Loucy (cell line): ENCODE results near the gene SYT2.

ENCODE experiments used
- H2AFZ ChIP-seq: fragments of 200-600 bp; sonication (generic); 2 replicates; pipeline ENCODE4 v1.6.0; 2016; ENCODE audit warnings: antibody characterized with exemption, mild to moderate bottlenecking, low read length, moderate library complexity
- H3F3A ChIP-seq: fragments of 200-600 bp; 2 replicates; pipeline ENCODE4 v1.6.0; 2016; ENCODE audit warnings: antibody characterized with exemption, low read depth, mild to moderate bottlenecking
- H3K27me3 ChIP-seq: fragments of 200-600 bp; sonication (generic); 2 replicates; pipeline ENCODE4 v1.6.1; 2014; ENCODE audit warnings: low read length, mild to moderate bottlenecking; ENCODE audit not compliant: insufficient read depth, poor library complexity, severe bottlenecking
- H3K36me3 ChIP-seq: fragments of 200-600 bp; sonication (generic); 2 replicates; pipeline ENCODE4 v1.6.1; 2016; ENCODE audit warnings: low read length; ENCODE audit not compliant: insufficient read depth
- H3K4me1 ChIP-seq: fragments of 200-600 bp; sonication (generic); 2 replicates; pipeline ENCODE4 v1.5.1; 2014; ENCODE audit warnings: low read length, mild to moderate bottlenecking; ENCODE audit not compliant: insufficient read depth, poor library complexity, severe bottlenecking
- H3K4me2 ChIP-seq: fragments of 200-600 bp; sonication (generic); 2 replicates; pipeline ENCODE4 v1.6.0; 2014; ENCODE audit warnings: antibody characterized with exemption, low read length, low read depth, mild to moderate bottlenecking; ENCODE audit not compliant: poor library complexity, severe bottlenecking
- H3K4me3 ChIP-seq: fragments of 200-600 bp; sonication (generic); 2 replicates; pipeline ENCODE4 v1.5.1; 2014; ENCODE audit warnings: low read length, mild to moderate bottlenecking, mixed read lengths; ENCODE audit not compliant: poor library complexity, severe bottlenecking
- H3K79me2 ChIP-seq: fragments of 200-600 bp; sonication (generic); 2 replicates; pipeline ENCODE4 v1.6.1; 2014; ENCODE audit warnings: low read length; ENCODE audit not compliant: insufficient read depth
- H3K9ac ChIP-seq: fragments of 200-600 bp; sonication (generic); 2 replicates; pipeline ENCODE4 v1.6.0; 2014; ENCODE audit warnings: mild to moderate bottlenecking, low read depth, low read length, moderate library complexity; ENCODE audit not compliant: poor library complexity, severe bottlenecking
- H3K9me2 ChIP-seq: fragments of 200-600 bp; sonication (generic); replicated peaks from 2 replicates; pipeline ENCODE4 v1.6.1; 2016; ENCODE audit warnings: low read depth, low read length, mixed read lengths
- H3K9me3 ChIP-seq: fragments of 200-600 bp; sonication (generic); 2 replicates; pipeline ENCODE4 v1.6.1; 2014; ENCODE audit warnings: mild to moderate bottlenecking, antibody characterized with exemption, low read length, low read depth; ENCODE audit not compliant: insufficient read depth
- H4K20me1 ChIP-seq: fragments of 200-600 bp; sonication (generic); 2 replicates; pipeline ENCODE4 v1.6.0; 2014; ENCODE audit warnings: antibody characterized with exemption, low read length, mild to moderate bottlenecking; ENCODE audit not compliant: insufficient read depth, poor library complexity, severe bottlenecking
- EZH2phosphoT487 ChIP-seq: fragments of 200-600 bp; IDR thresholded peaks from 2 replicates; pipeline ENCODE4 v1.6.1; 2018; ENCODE audit warnings: antibody characterized with exemption, mild to moderate bottlenecking, moderate library complexity, borderline replicate concordance
- TF ChIP-seq, protein P1 (sequence below): fragments of 200-600 bp; sonication (generic); conservative IDR thresholded peaks from 2 replicates; pipeline ENCODE4 v1.5.1; 2014; ENCODE audit warnings: mild to moderate bottlenecking, antibody characterized with exemption, low read length

The SYT2 gene

DNA sequence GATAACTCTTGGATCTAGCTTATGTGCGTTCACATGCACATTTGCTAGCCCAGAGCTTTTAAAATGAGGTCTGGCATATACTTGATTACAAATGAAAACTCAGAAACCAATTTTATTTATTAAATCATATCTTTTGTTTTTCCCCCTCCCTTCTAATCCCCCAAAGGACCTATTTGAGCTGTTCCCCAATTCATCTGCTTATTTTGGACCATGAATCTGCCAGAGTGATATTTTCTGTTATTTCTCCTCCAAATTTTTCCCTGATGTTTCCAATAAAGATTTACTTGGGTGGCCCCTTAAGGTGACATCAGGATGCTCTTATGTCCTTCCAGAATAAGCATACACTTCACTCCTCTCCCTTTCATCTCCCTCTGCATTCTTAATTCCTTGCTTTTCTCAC is 123.4 kb downstream of the SYT2 start:
- no peak overlapping the region for H3K9ac ChIP-seq

DNA sequence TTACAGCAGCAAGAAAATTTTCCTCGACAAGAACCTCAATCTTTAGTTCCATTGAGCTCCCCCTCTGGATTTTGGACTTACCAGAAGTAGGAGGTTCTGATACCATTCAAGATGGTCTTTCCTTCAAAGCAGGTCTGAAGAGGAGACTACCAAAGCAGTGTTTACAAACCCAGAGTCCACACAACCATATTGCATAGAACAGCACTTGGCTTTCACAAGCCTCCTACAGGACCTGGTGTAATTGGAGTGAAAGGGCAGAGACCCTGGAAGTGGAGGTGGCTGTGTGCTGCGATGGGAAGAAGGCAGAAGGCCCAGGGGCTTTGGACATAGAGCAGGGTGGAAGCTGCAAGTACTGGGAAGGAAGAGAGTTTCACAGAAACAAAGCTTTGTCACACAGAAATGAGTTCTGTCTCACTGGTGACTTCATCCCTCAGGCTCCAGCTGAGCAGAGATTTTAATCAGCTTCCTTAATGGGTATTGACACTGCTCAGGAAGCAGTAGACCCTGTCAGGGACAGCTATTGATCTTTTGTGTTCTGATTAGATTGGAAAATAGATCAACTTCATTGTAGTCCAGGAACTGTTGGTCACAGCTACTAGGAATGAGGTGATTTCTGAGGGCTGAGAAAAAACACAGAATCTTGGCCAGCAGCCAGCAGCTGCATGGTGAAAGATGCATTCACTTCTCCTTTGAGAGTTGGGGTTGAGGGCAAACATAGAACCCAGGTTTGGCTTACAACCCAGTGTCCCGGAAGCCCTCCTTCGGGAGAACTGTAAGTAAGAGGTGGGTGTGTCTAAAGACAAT is 124.0 kb downstream of the SYT2 start:
- Histone ChIP-seq H4K20me1 (no peaks in the 10 kb centered on the region), H3K27me3 (no peaks in the 10 kb centered on the region), H3K9ac (no peak overlapping the region), H3K4me1 (no peaks in the 10 kb centered on the region), H2AFZ (no peak overlapping the region), H3K4me3 (no peak overlapping the region), H3K9me2 (no peaks in the 10 kb centered on the region), H3K9me3 (no peaks in the 10 kb centered on the region), H3K79me2 (no peaks in the 10 kb centered on the region), H3K36me3 (no peaks in the 10 kb centered on the region; the same call in 1 of the 2 replicates), H3F3A (no peaks in the 10 kb centered on the region), H3K4me2 (no peak overlapping the region)
- TF ChIP-seq, protein P1, sequence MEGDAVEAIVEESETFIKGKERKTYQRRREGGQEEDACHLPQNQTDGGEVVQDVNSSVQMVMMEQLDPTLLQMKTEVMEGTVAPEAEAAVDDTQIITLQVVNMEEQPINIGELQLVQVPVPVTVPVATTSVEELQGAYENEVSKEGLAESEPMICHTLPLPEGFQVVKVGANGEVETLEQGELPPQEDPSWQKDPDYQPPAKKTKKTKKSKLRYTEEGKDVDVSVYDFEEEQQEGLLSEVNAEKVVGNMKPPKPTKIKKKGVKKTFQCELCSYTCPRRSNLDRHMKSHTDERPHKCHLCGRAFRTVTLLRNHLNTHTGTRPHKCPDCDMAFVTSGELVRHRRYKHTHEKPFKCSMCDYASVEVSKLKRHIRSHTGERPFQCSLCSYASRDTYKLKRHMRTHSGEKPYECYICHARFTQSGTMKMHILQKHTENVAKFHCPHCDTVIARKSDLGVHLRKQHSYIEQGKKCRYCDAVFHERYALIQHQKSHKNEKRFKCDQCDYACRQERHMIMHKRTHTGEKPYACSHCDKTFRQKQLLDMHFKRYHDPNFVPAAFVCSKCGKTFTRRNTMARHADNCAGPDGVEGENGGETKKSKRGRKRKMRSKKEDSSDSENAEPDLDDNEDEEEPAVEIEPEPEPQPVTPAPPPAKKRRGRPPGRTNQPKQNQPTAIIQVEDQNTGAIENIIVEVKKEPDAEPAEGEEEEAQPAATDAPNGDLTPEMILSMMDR: no peak
- TF ChIP-seq EZH2phosphoT487: no peak

More for the DNA sequence above, 123.4 kb downstream of the SYT2 start:
- Histone ChIP-seq H3K9me3 (no peaks in the 10 kb centered on the region), H2AFZ (no peak overlapping the region), H3K4me3 (no peak overlapping the region), H3K36me3 (no peaks in the 10 kb centered on the region), H3K79me2 (no peaks in the 10 kb centered on the region), H3F3A (no peaks in the 10 kb centered on the region), H3K4me1 (no peaks in the 10 kb centered on the region), H3K9me2 (no peaks in the 10 kb centered on the region), H3K4me2 (no peak overlapping the region), H3K27me3 (no peaks in the 10 kb centered on the region), H4K20me1 (no peaks in the 10 kb centered on the region)
- TF ChIP-seq, protein P1: no peak
- no peak for TF ChIP-seq EZH2phosphoT487

DNA sequence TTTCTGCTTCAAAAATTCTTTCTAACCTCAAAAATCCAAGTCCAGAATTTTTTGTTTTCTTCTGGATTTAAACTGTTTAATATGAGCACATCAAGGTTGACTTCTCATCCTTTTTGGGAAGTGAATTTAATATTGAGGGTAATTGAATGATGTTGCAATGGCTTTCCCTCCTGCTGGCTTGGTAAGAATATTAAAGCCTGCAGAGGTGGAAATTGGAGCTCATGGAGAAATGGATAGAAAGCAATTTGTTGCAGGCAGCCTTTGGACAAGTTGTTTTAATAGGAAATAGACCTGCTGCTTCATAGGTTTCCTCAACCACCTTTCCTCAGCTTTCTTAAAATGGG is 124.7 kb downstream of the SYT2 start:
- H3K4me1 ChIP-seq: peaks cover 6% of the 10 kb centered on the region
- H3K79me2 ChIP-seq: no peaks in the 10 kb centered on the region
- no peak overlapping the region for H2AFZ ChIP-seq
- H3K27me3 ChIP-seq: no peaks in the 10 kb centered on the region
- no peaks in the 10 kb centered on the region for H3F3A ChIP-seq
- no peak for TF ChIP-seq EZH2phosphoT487
- TF ChIP-seq, protein P1: no peak
- H3K9me2 ChIP-seq: no peaks in the 10 kb centered on the region
- H3K36me3 ChIP-seq: no peaks in the 10 kb centered on the region; the same call in 1 of the 2 replicates
- no peak overlapping the region for H3K4me3 ChIP-seq
- H3K4me2 ChIP-seq: no peak overlapping the region
- no peaks in the 10 kb centered on the region for H4K20me1 ChIP-seq
- H3K9ac ChIP-seq: no peak overlapping the region
- H3K9me3 ChIP-seq: no peaks in the 10 kb centered on the region
